Neural progenitor cell (in vitro differentiated cells): ENCODE data around the gene MASP1. TPM values are rescaled to one million over a fixed set of nuclear protein-coding genes. Genes with fewer than 3 reads are reported as not detected.

ENCODE experiments used
- DNase-seq: peaks from one replicate; pipeline ENCODE4 v3.0.0-alpha.2; 2016; ENCODE audit warnings: low spot score
- H2AFZ ChIP-seq: fragments of 200-600 bp; sonication (generic); replicated peaks from 2 replicates; pipeline ENCODE4 v1.6.1; 2016; ENCODE audit warnings: antibody characterized with exemption
- H3F3A ChIP-seq: fragments of 200-600 bp; sonication (generic); 2 replicates; pipeline ENCODE4 v1.6.1; 2016; ENCODE audit warnings: antibody characterized with exemption, low read depth
- H3K27ac ChIP-seq: fragments of 200-600 bp; sonication (generic); 2 replicates; pipeline ENCODE4 v1.5.1; 2016; ENCODE audit warnings: mild to moderate bottlenecking
- H3K27me3 ChIP-seq: fragments of 200-600 bp; sonication (generic); 2 replicates; pipeline ENCODE4 v1.6.1; 2016; ENCODE audit warnings: mild to moderate bottlenecking, moderate library complexity
- H3K36me3 ChIP-seq: fragments of 200-600 bp; sonication (generic); 2 replicates; pipeline ENCODE4 v1.5.1; 2016
- H3K4me1 ChIP-seq: fragments of 200-600 bp; sonication (generic); 2 replicates; pipeline ENCODE4 v1.6.1; 2016; ENCODE audit warnings: mixed run types
- H3K4me2 ChIP-seq: fragments of 200-600 bp; sonication (generic); 2 replicates; pipeline ENCODE4 v1.6.1; 2016
- H3K4me3 ChIP-seq: fragments of 200-600 bp; sonication (generic); 2 replicates; pipeline ENCODE4 v1.5.1; 2016
- H3K79me2 ChIP-seq: fragments of 200-600 bp; sonication (generic); 2 replicates; pipeline ENCODE4 v1.6.1; 2016; ENCODE audit warnings: low read depth
- H3K9ac ChIP-seq: fragments of 200-600 bp; sonication (generic); 2 replicates; pipeline ENCODE4 v1.6.1; 2016
- H3K9me3 ChIP-seq: fragments of 200-600 bp; sonication (generic); 2 replicates; pipeline ENCODE4 v1.5.1; 2016; ENCODE audit warnings: low read depth
- H4K20me1 ChIP-seq: fragments of 200-600 bp; sonication (generic); 2 replicates; pipeline ENCODE4 v1.6.1; 2016; ENCODE audit warnings: low read depth
- H3K27ac Mint-ChIP-seq: 3 replicates; pipeline ENCODE4 v1.8.0; 2021; ENCODE audit warnings: mixed read lengths
- H3K27me3 Mint-ChIP-seq: 2 replicates; pipeline ENCODE4 v1.8.0; 2022; ENCODE audit warnings: low read depth, mild to moderate bottlenecking, inconsistent platforms, moderate library complexity, mixed read lengths; ENCODE audit not compliant: insufficient read depth
- H3K36me3 Mint-ChIP-seq: 3 replicates; pipeline ENCODE4 v1.8.0; 2021; ENCODE audit warnings: mixed read lengths
- H3K4me1 Mint-ChIP-seq: 3 replicates; pipeline ENCODE4 v1.8.0; 2021; ENCODE audit warnings: mixed read lengths
- H3K4me3 Mint-ChIP-seq: 3 replicates; pipeline ENCODE4 v1.8.0; 2021; ENCODE audit warnings: mild to moderate bottlenecking, moderate library complexity, mixed read lengths
- H3K9me3 Mint-ChIP-seq: 3 replicates; pipeline ENCODE4 v1.8.0; 2020; ENCODE audit warnings: mixed read lengths
- CTCF ChIP-seq: fragments of 200-600 bp; sonication (generic); IDR thresholded peaks from 2 replicates; pipeline ENCODE4 v1.5.1; 2017; ENCODE audit warnings: antibody characterized with exemption, mild to moderate bottlenecking
- EZH2 ChIP-seq: fragments of 200-600 bp; sonication (generic); IDR thresholded peaks from 2 replicates; pipeline ENCODE4 v1.6.1; 2017; ENCODE audit warnings: antibody characterized with exemption, mild to moderate bottlenecking, moderate library complexity
- EZH2phosphoT487 ChIP-seq: fragments of 200-600 bp; sonication (generic); IDR thresholded peaks from 2 replicates; pipeline ENCODE4 v1.6.1; 2017; ENCODE audit warnings: antibody characterized with exemption
- total RNA-seq: library from RNA; depleted of rRNA; stranded (reverse); fragments of >200 nt; gene quantifications from 2 replicates; pipeline ENCODE4 v1.2.3, GENCODE V29; 2015; ENCODE audit warnings: low replicate concordance

Gene MASP1
- total RNA-seq, 1 donor from 2014 or later: 3.3 TPM

- no peak overlapping the region for H3K4me3 Mint-ChIP-seq
- Histone ChIP-seq H2AFZ (no peak overlapping the region), H3K4me1 (peaks cover 3% of the 10 kb centered on the region), H3F3A (peaks cover 5% of the 10 kb centered on the region), H3K4me3 (no peak overlapping the region), H3K36me3 (no peaks in the 10 kb centered on the region), H3K9me3 (no peaks in the 10 kb centered on the region), H3K9ac (no peak overlapping the region), H3K79me2 (no peaks in the 10 kb centered on the region), H4K20me1 (no peaks in the 10 kb centered on the region), H3K27me3 (no peaks in the 10 kb centered on the region), H3K4me2 (no peak overlapping the region), H3K27ac (no peak overlapping the region)
- H3K9me3 Mint-ChIP-seq: no peaks in the 10 kb centered on the region
- no peaks in the 10 kb centered on the region for H3K36me3 Mint-ChIP-seq
- no peak for TF ChIP-seq CTCF
- no peak for TF ChIP-seq EZH2
- TF ChIP-seq EZH2phosphoT487: no peak
- no peak overlapping the region for H3K27ac Mint-ChIP-seq
- no peak for DNase-seq
- peaks cover 5% of the 10 kb centered on the region for H3K4me1 Mint-ChIP-seq
- H3K27me3 Mint-ChIP-seq: peaks cover 7% of the 10 kb centered on the region
These were observed 102.6 kb downstream of the MASP1 start for GRCh38 chr3:187188931-187189330.

- Histone ChIP-seq H3K4me2 (no peak overlapping the region), H3K79me2 (no peaks in the 10 kb centered on the region), H3K4me1 (peaks cover 20% of the 10 kb centered on the region), H2AFZ (no peak overlapping the region), H3K9ac (no peak overlapping the region), H3K27me3 (no peaks in the 10 kb centered on the region), H3K27ac (no peak overlapping the region), H3K9me3 (no peaks in the 10 kb centered on the region), H3K36me3 (no peaks in the 10 kb centered on the region), H3K4me3 (no peak overlapping the region), H4K20me1 (no peaks in the 10 kb centered on the region), H3F3A (peaks cover 16% of the 10 kb centered on the region)
- peaks cover 16% of the 10 kb centered on the region for H3K4me1 Mint-ChIP-seq
- H3K27ac Mint-ChIP-seq: no peak overlapping the region
- peaks cover 2% of the 10 kb centered on the region for H3K9me3 Mint-ChIP-seq
- peaks cover 5% of the 10 kb centered on the region for H3K27me3 Mint-ChIP-seq
- TF ChIP-seq EZH2 (no peak), CTCF (no peak), EZH2phosphoT487 (no peak)
- no peaks in the 10 kb centered on the region for H3K36me3 Mint-ChIP-seq
- DNase-seq: no peak
- no peak overlapping the region for H3K4me3 Mint-ChIP-seq
These were observed 104.6 kb downstream of the MASP1 start for GRCh38 chr3:187186801-187187421.

GRCh38 chr3:187186375-187186774, 105.2 kb downstream of the MASP1 start:
- peaks cover 2% of the 10 kb centered on the region for H3K9me3 Mint-ChIP-seq
- Histone ChIP-seq H3K27me3 (peaks cover 3% of the 10 kb centered on the region), H3F3A (peaks cover 16% of the 10 kb centered on the region), H2AFZ (no peak overlapping the region), H3K4me2 (no peak overlapping the region), H3K9ac (no peak overlapping the region), H3K27ac (no peak overlapping the region), H3K79me2 (no peaks in the 10 kb centered on the region), H4K20me1 (no peaks in the 10 kb centered on the region), H3K9me3 (no peaks in the 10 kb centered on the region), H3K4me1 (peaks cover 20% of the 10 kb centered on the region), H3K4me3 (no peak overlapping the region), H3K36me3 (no peaks in the 10 kb centered on the region)
- H3K36me3 Mint-ChIP-seq: no peaks in the 10 kb centered on the region
- H3K27me3 Mint-ChIP-seq: peaks cover 5% of the 10 kb centered on the region
- TF ChIP-seq CTCF (no peak), EZH2 (no peak), EZH2phosphoT487 (no peak)
- no peak overlapping the region for H3K4me3 Mint-ChIP-seq
- no peak overlapping the region for H3K27ac Mint-ChIP-seq
- peaks cover 16% of the 10 kb centered on the region for H3K4me1 Mint-ChIP-seq
- no peak for DNase-seq
